NCI-H2227 treated with DMSO at 0.1 percent for 48 hours (cell line): ENCODE results near the gene CAPNS1.

Experiments used
- DNase-seq: peaks from one replicate; lab custom pipeline; 2025; lab: John Stamatoyannopoulos, UW

Gene CAPNS1

DNA sequence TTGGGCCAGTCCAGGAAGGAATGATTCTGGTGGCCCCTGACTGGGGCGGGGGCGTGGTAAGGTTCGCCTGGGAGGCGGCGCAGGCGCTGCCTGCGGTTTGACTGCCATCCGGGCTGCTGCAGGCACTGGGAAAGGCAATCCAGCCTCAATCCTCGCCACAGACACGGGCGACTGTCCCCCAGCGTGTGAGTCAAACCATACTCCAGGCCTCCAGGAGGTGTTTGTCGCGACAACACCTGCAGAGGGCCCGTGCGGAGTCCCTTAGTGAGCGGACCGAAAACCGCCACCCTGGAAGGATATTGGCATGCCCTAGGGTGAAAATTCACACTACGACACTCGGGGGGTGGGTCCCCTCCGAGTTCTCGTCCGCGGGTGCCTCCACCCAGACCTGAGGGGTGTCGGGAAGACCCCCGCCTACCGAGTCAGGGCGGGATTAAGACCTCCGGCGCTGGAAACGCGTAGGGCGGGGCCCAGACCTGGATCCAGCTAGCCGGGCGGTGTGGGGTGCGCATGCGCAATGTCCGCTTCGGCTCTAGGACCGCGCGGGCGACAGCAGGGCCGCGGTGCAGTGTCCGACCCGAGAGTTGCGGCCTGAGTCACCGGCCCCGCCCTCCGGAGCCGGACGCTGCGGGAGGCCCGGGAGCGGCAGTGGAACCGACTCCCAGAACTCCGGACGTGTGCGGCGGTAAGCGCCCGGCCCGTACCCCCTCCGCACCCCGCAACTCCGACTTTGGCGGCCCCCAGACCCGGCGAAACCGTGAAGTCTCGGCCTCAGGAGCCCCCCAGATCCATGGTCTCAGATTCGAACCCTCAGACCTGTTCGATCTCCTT, at the start of gene CAPNS1:
Gene CAPNS1, plus strand, starts transcription at position 594 of the 831 bp plus-strand sequence. CDS start 946 bp downstream, outside the sequence.
- peak; percentile 100 for DNase-seq

- no peak for DNase-seq
These were observed 48.8 kb upstream of the CAPNS1 start for GRCh38 chr19:36090910-36091695.

GRCh38 chr19:36092566-36092965, 47.3 kb upstream of the CAPNS1 start:
- DNase-seq, result no peak

DNA sequence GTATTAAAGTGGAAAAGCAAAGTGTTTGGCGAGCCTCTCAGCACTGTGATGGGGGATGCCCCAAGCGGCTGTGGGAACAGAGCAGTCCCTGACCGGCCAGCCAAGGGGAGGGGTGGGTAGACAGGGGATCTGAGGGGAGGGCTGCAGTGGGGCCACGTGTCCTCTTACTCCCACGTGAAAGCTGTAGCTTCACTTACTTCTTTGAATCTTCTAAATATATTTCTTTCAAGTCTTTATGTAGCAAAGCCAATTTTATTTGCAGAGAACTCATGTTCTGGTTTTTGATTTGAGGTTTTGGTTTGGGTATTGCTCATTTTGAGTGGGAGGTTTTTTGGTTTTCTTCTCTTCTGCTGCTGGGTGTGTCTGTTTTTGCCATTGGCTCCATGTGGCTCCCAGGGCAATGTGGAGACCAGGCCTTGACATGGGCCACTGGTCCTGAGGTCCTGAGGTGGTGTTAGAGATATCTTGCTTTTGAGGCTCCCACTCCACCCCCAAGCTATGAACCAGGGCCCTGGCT, 46.7 kb upstream of the CAPNS1 start:
- no peak for DNase-seq

DNA sequence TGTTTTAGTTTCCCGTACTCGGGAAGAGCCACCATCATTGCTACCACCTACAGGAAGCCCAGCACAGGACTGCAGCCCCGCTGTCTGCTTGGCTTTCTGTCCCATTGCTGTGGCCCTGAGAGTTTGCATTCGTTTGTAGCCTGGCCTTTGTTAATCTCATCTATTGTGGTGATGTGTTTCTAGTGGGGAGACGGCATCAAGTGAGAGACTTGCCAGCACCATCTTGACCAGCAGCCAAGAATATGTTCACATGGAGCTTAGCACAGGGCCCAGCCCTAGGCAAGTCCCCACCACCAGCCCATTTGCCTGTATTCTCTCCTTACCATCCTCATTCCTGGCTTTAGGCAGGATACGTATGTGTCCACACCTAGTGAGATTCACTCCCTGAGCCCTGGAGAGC, 46.2 kb upstream of the CAPNS1 start:
- DNase-seq, result no peak

DNA sequence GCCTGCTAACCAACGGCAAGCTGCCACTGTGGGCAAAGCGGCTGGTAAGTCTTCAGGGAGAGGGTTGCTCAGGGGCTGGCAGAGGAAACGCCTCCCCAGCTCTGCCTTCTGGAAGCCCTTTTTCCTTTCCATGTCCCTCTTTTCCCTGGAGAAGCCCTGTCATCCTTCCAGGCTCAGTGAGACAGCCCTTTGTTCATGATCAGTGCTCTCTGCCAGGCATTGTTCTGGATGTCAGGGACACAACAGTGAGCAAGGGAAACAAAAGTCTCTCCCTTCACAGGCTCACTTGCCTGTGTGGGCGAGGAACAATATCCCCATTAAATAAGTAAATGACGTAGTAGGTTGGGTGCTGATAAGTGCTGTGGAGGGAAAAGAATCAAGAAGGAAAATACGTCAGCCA, 42.8 kb upstream of the CAPNS1 start:
- no peak for DNase-seq

GRCh38 chr19:36099166-36099785, 40.6 kb upstream of the CAPNS1 start:
- no peak for DNase-seq

DNA sequence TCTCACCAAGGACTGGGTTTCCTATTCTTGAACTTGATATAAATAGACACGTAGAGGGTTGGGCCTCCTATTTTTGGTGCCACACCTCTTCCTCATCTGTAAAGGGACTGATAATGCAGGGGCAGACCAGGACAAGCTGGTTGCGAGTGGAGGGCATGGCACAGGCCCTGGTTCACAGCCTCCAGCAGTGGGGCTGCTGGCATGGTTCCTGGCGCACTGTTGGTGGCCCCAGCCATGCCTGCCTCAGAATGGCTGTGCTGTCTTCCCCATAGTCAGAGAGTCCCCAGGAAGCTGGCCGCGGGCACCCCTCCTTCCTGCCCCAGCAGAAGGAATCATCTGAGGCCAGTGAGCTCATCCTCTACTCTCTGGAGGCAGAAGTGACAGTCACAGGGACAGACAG, 39.4 kb upstream of the CAPNS1 start:
- DNase-seq, result no peak

DNA sequence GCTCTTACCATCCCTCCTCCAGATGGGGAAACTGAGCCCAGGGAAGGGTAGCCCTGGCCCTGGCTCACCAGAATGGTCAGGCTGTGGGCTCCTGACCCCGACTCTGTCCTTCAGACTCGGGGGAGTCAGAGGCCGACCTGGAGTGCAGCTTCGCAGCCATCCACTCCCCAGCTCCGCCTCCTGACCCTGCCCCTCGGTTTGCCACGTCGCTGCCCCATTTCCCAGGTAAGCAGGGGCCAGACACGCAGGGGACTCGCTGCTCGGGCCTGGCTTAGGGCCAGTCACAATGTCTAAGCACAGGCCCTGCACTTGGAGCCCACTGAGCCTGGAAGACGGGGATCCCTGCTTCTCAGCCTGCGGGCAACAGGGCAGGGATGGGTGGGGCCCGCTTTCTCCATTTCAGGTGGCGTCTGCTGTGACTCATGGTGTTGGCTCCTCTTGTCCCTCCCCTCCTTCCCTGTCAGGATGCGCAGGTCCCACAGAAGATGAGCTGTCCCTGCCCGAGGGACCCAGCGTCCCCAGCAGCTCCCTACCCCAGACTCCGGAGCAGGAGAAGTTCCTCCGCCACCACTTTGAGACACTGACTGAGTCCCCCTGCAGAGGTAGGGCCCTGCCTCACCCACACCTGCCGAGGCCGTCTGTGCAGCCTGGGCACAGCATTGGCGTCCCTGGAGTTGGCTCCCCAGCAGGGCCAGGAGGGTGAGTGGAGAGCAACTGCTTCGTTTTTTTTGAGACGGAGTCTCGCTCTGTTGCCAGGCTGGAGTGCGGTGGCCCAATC, 38.1 kb upstream of the CAPNS1 start:
- DNase-seq, result no peak

- DNase-seq, result no peak
These were observed 36.7 kb upstream of the CAPNS1 start for GRCh38 chr19:36103040-36103626.

DNA sequence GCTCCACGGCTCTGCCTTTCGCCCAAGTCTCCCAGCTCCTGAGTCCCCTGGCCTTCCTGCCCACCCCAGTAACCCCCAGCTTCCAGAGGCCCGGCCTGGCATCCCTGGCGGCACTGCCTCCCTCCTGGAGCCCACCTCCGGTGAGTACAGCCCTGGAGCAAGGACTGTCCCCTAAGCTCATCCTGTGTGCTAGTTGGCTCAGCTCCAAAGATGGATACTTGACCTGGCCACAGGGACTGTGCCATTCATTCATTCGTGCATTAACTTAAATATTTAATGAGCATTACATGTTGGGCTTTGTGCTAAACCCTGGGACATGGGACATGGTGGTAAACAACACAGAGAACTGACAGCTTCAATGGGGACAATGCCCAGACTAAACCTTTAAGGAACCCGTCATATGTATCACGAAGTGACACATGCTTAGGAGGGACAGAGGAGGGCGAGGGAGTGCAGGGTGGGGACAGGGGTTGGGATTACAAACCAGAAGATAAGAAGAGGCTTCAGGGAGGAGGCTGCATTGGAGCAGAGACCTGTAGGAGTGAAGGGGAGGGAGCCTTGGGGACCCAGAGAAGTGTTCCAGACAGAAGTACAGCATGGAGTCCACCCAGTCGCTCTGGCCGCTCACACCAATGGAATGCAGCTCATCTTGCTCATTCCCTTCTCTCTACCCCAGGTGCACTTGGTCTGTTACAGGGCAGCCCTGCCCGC, 35.9 kb upstream of the CAPNS1 start:
- DNase-seq, result no peak

GRCh38 chr19:36106441-36106840, 33.4 kb upstream of the CAPNS1 start:
- DNase-seq, result no peak

DNA sequence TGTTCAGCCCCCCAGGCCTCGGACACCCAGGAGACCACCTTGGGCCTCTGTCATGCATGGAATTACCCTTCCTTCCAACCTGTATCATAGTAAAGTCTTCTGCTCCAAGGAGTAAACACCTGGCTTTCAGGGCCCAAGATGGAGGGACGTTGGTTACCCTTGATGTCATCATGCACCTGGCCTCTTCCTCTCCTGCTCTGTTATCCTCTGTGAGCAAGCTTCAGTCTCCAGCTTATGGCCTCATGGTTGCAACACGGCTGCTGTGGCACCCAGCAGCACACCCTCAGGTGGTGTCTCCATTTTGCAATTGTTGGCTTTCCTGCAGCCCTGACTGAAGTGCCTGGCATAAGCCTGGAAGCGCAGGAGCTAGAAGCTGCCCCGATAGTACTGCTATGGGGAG, 32.9 kb upstream of the CAPNS1 start:
- DNase-seq, result no peak

GRCh38 chr19:36108684-36109083, 31.2 kb upstream of the CAPNS1 start:
- no peak for DNase-seq

DNA sequence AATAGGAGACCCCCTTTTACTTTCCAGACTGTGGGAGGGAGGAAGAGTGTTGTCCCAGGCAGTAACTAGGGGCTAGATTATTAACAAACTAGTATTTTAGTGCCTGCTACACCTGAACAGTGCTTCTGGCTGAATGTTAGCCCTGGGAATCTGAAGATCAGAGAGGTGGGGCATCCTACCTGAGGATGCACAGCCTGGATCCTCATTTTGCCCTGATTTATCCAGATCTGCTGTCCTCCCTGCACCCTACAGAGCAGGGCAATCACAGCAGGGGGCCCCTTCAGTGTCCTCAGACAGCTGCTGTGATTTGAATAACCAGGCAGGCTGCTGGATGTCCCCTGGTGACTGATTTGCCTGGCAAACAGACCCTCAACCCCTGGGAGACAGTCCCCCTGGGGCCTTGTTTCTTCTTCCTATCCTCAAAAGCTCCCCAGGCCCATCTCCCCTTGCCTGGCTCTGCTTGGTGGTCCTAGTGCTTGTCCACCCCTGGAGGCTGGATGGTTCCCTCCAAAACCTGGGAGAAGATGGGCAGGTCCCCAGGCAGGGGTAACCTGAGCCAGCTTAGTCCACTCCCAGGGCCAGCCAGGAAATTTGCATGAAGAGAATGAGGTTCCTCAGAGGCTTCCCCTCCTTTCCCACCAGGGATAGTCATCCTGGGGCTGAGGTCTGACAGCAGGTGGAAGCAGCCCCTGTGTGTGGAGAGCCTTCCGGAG, 29.2 kb upstream of the CAPNS1 start, which contains the start of gene OVOL3:
Gene OVOL3, plus strand, starts transcription at position 657 of the 713 bp plus-strand sequence. CDS start 60 bp downstream, outside the sequence.
- DNase-seq, result no peak

DNA sequence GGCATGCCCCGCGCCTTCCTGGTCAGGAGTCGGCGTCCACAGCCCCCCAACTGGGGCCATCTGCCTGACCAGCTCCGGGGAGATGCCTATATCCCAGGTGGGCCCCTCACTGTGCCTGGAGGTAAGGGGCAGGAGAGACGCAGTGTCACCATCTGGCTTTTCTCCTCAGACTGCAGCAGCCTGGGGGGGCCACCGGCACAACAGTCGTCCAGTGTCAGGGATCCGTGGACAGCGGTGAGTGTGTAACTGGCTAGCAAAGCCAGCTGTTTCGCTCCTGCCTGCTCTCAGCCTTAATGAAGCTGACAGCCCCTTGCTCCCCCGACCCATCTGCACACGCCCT, 28.7 kb upstream of the CAPNS1 start:
- DNase-seq, result no peak

DNA sequence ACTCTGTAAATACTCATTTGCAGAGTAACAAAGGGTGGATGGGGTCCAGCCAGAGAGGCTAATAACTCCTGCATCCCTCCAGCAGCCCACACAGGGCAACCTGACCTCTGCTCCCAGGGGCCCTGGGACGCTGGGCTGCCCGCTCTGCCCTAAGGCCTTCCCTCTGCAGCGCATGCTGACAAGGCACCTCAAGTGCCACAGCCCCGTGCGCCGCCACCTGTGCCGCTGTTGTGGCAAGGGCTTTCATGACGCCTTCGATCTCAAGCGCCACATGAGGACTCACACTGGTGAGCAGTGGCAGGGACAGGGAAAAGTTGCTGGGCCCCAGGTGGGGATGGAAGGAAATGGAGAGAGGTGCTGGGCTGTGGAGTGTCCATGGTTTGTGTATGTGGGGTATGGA, 27.2 kb upstream of the CAPNS1 start:
- DNase-seq, result no peak

- DNase-seq, result no peak
These were observed 26.4 kb upstream of the CAPNS1 start for GRCh38 chr19:36113425-36113824.

DNA sequence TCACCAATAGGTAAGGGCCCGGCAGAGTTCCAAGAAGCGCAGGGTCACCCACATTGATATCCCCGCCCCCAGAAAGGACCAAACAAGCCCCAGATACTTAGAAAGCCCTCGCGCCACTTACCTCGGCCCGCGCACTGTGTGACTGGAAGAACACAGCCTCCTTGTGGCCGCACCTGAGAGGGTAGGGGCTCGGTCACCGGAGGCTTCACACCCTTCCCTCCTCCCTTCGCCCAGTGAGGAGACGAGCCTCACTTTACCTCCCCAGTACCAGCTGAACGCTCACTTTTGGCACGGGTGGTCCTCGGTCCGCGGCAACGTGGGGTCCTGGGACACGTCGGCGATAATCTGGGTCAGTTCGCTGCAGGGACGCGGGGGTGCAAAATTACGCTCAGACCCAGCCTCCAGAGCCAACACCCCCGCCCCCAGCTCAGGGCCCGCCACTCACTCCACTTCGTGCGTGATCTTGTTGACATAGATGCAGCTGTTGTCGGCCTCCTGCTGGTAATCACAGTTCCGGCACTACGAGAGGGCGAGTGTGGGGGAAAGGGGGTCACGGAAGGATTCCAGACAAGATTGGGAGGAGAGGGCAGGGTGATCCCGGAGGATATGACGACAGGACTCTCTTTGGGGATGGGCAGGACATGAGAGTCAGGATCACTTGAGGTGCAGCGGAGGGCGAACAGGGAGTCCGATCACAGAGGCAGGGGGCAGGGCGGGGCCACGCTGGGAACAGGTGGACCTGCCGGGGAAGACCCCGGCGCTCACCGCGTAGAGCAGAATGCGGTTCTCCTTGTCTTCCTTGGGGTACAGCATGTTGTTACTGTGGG, 25.8 kb upstream of the CAPNS1 start:
- DNase-seq, result peak; percentile 26
